Measurements from ENCODE around the gene MYO3B. TPM values are rescaled to one million over a fixed set of nuclear protein-coding genes. Genes with fewer than 3 reads are reported as not detected.

Gene MYO3B
- polyA plus RNA-seq, 2 of the 4 experiments (the other 2 are of a cell fraction), result 0.01 TPM; not detected in 1

DNA sequence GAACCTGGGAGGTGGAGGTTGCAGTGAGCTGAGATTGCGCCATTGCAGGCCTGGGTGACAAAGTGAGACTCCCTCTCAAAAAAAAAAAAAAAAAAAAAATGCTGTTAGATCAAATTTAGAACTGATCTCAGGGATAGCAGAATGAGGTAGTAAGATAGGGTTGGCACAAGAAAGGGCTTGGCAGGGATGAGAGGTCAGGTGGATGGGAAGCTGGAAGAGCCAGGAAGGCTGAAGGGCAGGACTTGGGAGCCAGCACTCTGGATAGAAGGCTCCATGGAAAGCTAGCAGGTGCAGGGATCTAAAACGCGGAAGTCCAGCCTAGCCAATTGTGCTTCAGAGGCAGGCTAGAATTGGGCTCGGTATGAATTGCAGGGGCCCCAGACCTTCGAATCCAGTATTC, 286.3 kb downstream of the MYO3B start (continued):
- no peak for TF ChIP-seq FOSL2 (IDR thresholded peaks at IDR 0.05)
- TF ChIP-seq FOSL2 (CRISPR knock-in tag; IDR thresholded peaks at IDR 0.05), result no peak
- TF ChIP-seq, protein P1, sequence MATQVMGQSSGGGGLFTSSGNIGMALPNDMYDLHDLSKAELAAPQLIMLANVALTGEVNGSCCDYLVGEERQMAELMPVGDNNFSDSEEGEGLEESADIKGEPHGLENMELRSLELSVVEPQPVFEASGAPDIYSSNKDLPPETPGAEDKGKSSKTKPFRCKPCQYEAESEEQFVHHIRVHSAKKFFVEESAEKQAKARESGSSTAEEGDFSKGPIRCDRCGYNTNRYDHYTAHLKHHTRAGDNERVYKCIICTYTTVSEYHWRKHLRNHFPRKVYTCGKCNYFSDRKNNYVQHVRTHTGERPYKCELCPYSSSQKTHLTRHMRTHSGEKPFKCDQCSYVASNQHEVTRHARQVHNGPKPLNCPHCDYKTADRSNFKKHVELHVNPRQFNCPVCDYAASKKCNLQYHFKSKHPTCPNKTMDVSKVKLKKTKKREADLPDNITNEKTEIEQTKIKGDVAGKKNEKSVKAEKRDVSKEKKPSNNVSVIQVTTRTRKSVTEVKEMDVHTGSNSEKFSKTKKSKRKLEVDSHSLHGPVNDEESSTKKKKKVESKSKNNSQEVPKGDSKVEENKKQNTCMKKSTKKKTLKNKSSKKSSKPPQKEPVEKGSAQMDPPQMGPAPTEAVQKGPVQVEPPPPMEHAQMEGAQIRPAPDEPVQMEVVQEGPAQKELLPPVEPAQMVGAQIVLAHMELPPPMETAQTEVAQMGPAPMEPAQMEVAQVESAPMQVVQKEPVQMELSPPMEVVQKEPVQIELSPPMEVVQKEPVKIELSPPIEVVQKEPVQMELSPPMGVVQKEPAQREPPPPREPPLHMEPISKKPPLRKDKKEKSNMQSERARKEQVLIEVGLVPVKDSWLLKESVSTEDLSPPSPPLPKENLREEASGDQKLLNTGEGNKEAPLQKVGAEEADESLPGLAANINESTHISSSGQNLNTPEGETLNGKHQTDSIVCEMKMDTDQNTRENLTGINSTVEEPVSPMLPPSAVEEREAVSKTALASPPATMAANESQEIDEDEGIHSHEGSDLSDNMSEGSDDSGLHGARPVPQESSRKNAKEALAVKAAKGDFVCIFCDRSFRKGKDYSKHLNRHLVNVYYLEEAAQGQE (IDR thresholded peaks at IDR 0.05), result no peak

DNA sequence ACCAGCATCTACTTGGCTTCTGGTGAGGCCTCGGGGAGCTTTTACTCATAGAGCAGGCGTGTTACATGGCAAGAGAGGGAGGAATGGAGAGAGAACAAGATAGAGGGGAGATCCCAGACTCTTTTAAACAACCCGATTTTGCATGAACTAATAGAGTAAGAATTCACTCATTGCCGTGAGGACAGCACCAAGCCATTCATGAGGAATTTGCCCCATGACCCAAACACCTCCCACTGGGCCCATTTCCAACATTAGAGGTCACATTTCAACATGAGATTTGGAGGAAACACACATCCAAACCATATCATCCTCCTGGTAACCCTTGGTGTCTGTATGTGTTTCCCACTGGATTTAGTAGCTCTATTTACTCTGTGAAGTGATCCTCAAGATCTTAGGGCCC, 287.3 kb downstream of the MYO3B start:
- H3K4me1 ChIP-seq, result no peaks in the 10 kb centered on the region
- DNase-seq (ENCODE audit: low read depth in 1 of 2, low spot score in 1 of 2) (no peak), ATAC-seq (no peak), FAIRE-seq (no peak)
- H3K4me3 ChIP-seq, result no peak overlapping the region
- H3K4me2 ChIP-seq, result no peak overlapping the region
- ChIA-PET CTCF (interaction anchor here (0.7 to 0.9 kb wide), 2 partner anchors 9 to 347 kb away, joined by 3 read pairs; no protein-coding TSS in a partner anchor), POLR2A (no interaction called here)
- H3K27ac ChIP-seq, result no peak overlapping the region
- H3K9me3 ChIP-seq, result no peaks in the 10 kb centered on the region
- WGBS (ENCODE audit: missing lambda C conversion rate), result 30% methylated on average over 4 of the region's 4 CpGs
- TF ChIP-seq CHD4 (IDR thresholded peaks at IDR 0.05; ENCODE audit: borderline replicate concordance), result no peak

DNA sequence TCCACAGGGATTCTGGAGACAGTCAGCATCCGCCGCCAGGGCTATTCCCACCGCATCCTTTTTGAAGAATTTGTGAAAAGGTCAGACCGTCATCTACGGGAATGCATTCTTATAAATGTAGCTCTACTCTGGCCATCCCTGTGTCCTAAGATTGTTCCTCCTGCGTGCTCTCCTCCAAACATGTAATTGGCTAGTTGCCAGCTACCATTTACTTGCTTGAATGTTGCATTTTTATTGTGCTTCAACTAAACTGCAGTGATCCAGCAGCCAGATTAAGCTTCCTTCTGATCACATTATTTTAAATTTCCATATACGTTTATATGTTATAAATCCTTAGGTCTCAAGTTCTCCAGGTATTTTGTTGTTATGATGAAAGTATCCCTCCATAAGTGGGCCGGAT, 288.7 kb downstream of the MYO3B start:
- Histone ChIP-seq H3K27ac (no peak overlapping the region), H3K4me3 (no peak overlapping the region), H3K4me2 (no peak overlapping the region), H3K4me1 (no peaks in the 10 kb centered on the region), H3K9me3 (no peaks in the 10 kb centered on the region)
- FAIRE-seq (no peak), DNase-seq (ENCODE audit: low read depth in 1 of 2, low spot score in 1 of 2) (no peak), ATAC-seq (no peak)
- ChIA-PET CTCF (no interaction called here), POLR2A (no interaction called here)
- 74% methylated on average over 8 of the region's 8 CpGs for WGBS (ENCODE audit: missing lambda C conversion rate)
- TF ChIP-seq NR3C1 (IDR thresholded peaks at IDR 0.05) (no peak), BHLHE40 (IDR thresholded peaks at IDR 0.05; ENCODE audit: low read depth, low read length) (no peak), POLR2A (IDR thresholded peaks at IDR 0.05; ENCODE audit: low read length) (no peak), RCOR1 (IDR thresholded peaks at IDR 0.05; ENCODE audit: low read depth, low read length) (no peak), TP53 (CRISPR knock-in tag; IDR thresholded peaks at IDR 0.05) (no peak), ZC3H11A (IDR thresholded peaks at IDR 0.05) (no peak), CHD2 (IDR thresholded peaks at IDR 0.05; ENCODE audit: low read length, partially characterized antibody) (no peak), RAD21 (conservative IDR thresholded peaks at IDR 0.05 in 1 of 2, IDR thresholded peaks at IDR 0.05 in 1 of 2) (no peak), POLR2AphosphoS2 (conservative IDR thresholded peaks at IDR 0.05; ENCODE audit: low read length) (no peak), KDM1A (IDR thresholded peaks at IDR 0.05; ENCODE audit: low read depth) (no peak), PHF8 (IDR thresholded peaks at IDR 0.05; ENCODE audit: borderline replicate concordance, low read depth) (no peak), HDAC2 (IDR thresholded peaks at IDR 0.05) (no peak), HOXB13 (CRISPR knock-in tag; IDR thresholded peaks at IDR 0.05; ENCODE audit: low read depth) (no peak), RARB (CRISPR knock-in tag; IDR thresholded peaks at IDR 0.05) (no peak), NPAS2 (CRISPR knock-in tag; IDR thresholded peaks at IDR 0.05; ENCODE audit: borderline replicate concordance) (no peak), FOSB (CRISPR knock-in tag; IDR thresholded peaks at IDR 0.05) (no peak)
- TF ChIP-seq, protein P2, sequence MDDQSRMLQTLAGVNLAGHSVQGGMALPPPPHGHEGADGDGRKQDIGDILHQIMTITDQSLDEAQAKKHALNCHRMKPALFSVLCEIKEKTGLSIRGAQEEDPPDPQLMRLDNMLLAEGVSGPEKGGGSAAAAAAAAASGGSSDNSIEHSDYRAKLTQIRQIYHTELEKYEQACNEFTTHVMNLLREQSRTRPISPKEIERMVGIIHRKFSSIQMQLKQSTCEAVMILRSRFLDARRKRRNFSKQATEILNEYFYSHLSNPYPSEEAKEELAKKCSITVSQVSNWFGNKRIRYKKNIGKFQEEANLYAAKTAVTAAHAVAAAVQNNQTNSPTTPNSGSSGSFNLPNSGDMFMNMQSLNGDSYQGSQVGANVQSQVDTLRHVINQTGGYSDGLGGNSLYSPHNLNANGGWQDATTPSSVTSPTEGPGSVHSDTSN (IDR thresholded peaks at IDR 0.05), result no peak
- TF ChIP-seq, protein P3, sequence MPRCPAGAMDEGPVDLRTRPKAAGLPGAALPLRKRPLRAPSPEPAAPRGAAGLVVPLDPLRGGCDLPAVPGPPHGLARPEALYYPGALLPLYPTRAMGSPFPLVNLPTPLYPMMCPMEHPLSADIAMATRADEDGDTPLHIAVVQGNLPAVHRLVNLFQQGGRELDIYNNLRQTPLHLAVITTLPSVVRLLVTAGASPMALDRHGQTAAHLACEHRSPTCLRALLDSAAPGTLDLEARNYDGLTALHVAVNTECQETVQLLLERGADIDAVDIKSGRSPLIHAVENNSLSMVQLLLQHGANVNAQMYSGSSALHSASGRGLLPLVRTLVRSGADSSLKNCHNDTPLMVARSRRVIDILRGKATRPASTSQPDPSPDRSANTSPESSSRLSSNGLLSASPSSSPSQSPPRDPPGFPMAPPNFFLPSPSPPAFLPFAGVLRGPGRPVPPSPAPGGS (IDR thresholded peaks at IDR 0.05), result no peak
- TF ChIP-seq, protein P4, sequence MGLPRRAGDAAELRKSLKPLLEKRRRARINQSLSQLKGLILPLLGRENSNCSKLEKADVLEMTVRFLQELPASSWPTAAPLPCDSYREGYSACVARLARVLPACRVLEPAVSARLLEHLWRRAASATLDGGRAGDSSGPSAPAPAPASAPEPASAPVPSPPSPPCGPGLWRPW (IDR thresholded peaks at IDR 0.05), result no peak
